NCI-H82 treated with DMSO at 0.1 percent for 48 hours (cell line): ENCODE measurements around the gene NXPE1.

Source experiments
- DNase-seq: peaks from one replicate; lab custom pipeline; 2025; ENCODE audit not compliant: unreplicated experiment; lab: John Stamatoyannopoulos, UW

The NXPE1 gene

DNA sequence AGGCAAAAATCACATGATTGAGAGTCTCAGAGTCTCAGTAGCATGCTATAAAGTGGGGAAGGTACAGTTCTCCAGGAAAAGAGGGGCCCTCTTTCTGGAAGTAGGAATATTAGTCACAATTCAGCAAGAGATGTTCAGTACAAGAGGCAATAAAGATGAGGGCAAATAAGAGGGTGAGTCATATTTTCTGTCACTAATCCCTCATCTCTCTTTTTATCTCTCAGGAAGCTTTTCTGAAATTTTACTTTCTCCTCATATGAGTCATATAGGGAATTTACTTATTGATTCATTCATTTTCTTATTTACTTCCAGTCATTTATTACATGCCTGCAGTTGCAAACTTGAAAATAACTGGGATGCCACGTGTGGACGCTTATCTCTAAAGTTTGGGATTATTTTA lies 3.4 kb upstream of the NXPE1 start:
- no peak for DNase-seq

DNA sequence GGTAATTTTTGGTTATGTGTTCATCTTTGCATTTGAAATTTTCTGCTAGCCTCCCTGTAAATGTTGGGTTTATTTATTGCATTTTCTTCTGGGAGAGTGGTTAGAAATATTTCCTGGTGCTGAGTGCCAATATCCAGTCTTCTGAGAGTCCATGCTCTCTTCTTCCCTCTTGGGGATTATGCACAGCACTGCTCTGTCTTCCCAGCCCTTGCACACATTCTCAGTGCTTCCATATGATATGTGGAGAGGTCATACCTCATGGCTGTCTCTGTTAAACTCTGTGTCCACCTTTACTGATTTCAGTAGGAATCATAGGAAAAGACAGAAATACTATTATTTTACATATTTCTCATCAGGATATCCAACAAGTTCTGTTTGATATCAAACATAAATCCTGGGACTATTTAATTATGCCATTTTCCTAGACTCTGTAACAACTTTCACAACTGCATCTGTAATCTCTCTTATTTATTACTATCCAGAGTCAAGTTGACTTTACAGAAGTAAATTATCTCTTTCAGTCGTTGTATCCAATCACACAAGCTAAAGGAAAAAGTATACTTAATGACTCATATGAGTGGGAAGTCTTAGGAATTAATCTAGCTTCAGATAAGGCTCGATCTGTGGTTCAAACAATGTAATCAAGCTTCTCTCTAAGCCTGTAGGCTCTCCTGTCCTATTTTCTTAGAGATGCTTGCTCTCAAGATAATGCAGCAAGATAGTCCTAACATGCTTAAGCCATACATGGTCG lies 2.7 kb upstream of the NXPE1 start:
- no peak for DNase-seq

DNA sequence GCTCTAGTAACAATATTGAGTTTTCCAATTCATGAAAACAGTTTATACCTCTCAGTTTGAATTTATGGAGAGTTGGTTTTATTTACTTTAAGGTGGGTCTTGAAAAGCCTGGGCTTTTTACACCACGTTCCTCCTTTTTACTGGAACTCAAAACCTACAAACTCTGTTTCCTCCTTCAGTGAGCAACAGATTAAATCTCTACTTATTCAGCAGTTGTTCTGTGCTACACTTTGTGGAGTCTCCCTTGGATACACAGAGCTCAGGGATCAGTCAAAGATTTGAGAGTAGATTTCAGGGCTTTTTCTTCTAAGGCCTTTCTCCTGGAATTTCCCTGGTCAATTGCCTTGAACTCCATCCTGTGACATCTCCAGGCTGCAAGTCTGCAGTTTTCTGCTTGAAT lies 3.5 kb downstream of the NXPE1 start:
- no peak for DNase-seq

DNA sequence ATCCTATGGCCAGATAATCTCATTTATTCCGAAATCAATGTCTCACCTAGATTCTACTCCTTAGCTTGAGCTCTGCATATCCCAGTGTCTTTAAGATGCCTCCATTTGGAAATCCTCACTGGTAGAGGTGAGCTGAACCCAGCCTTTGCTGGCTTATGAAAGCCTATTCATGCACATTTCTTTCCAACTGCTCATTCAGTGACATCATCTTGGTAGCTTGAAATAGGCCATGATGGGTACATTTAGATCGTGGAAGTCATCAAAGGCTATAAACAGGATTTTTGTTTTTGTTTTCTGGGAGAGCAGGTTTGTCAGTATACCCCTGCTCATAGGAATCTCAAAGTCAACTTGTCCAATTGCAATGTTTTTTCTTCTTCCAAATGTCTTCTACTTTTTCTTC lies 6.0 kb downstream of the NXPE1 start:
- DNase-seq: no peak

DNA sequence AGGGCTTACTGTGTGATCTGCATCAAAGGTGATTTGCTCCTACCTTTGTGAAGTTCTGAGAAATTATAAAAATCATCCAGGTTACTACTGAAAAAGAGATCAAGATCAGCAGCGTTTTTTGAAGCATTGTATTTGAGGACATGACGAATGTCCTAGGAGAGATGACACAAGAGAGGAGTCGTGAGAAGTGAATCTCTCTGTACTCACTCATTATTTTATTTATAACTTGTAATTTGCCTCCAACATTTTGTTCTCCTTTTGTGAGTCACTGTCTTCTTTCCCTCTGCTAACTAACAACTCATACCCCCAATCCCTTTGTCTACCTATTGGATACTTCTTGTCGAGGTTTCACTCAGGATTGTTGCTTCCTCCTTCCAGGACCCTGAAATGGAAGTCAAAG lies 8.6 kb downstream of the NXPE1 start:
- no peak for DNase-seq

DNA sequence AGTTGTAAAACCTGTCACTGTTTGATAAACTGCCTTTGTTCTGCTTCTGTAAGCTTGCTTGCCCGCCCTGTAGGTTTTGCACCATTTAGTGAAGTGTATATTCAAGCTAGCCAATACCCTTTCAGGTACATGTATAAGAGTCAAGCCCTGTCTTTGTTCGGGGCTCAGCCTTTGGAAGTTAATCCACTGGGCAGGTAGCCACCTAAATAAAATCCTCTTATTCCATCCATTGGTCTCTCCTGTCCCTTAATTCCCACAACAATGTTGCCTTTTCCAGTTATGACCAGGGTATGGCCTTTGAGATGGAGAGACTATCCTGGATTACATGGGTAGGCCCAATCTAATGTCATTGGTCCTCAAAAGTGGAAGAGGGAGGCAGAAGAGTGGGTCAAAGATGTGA lies 34.0 kb downstream of the NXPE1 start:
- DNase-seq: no peak

DNA sequence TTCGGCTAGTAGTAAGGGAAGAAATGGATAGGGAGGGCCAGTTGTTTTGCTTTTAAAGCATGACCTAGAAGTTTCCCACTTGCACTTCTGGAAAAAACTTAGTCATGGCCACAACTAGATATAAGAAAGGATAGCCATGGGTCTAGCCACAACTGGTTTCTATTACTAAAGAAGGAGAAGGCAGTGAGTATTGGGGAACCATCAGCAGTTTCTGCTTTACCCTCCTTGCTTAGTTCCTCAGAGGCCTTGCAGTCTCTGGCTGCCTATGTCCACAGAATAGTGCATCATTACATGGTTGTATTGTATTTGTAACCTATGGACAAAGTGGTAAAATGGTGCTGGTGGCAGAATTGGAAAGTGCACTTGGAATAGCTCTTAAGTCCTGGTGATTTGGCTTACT lies 35.6 kb downstream of the NXPE1 start:
- no peak for DNase-seq

DNA sequence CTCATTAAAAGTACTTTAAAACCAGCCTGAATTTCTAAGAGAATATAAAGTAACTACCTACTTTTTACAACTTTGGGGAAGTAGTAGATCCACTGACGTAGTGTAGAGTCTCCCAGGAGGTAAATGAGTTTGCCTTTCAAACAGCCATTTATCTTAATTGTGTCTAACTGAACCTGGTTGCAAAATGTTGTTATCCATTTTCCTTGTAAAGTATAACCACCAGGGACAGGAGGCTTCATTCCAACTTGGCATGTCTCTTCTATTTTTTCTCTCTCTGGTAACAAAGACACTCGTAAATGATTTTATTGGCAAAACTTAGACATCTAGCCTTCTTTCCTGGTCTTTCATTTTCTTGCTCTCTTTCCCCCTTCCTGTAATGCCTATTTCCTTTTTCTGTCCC lies 36.9 kb downstream of the NXPE1 start:
- no peak for DNase-seq

DNA sequence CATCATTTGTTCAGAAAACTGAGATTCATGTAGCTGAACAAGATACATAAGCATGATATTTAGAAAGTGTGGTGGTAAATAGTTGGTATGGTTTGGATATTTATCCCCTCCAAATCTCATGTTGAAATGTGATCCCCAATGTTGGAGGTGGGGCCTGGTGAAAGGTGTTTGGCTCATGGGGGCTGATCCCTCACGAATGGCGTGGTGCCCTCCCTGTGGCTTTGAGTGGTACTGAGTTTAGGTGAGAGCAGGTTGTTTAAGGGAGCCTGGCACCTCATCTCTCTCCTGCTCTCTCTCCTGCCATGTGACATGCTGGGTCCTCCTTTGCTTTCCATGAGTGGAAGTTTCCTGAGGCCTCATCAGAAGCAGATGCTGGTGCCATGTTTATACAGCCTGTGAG lies 48.1 kb downstream of the NXPE1 start:
- DNase-seq: no peak

DNA sequence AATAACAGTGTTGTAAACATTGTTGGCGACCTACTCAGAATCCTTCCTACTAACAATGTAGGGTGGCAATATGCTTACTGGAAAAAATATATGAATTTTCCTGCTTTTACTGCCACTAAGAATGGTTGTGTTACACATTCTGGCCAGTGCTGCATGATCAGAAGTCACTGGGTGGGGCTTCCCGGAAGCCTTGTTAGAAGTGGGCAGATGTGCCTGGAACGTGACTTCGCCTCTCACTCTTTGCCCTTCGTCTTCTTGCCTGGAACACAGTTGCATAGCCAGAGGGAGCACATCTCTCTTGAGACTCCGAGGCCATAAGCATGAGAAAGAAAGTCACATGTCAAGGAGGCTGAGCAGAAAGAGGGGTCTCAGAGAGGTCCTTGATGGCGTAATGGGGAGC lies 48.6 kb downstream of the NXPE1 start:
- DNase-seq: no peak

DNA sequence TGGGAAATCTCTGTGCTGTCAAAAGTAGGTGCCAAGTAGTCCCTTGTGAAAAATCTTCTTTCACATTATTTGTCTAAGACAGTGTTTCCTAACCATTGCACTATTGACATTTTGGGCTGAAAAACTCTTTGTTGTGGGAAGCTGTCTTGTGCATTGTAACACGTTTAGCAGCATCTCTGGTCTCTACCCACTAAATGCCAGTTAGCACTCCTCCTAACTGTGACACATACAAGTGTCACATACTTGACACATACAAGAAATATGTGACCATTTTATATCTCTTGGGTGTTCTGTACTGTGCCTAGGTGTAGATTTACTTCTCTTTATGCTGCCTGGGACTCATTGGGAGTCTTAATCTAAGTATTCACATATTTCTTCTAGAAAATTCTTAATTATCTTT lies 57.8 kb downstream of the NXPE1 start:
- no peak for DNase-seq

DNA sequence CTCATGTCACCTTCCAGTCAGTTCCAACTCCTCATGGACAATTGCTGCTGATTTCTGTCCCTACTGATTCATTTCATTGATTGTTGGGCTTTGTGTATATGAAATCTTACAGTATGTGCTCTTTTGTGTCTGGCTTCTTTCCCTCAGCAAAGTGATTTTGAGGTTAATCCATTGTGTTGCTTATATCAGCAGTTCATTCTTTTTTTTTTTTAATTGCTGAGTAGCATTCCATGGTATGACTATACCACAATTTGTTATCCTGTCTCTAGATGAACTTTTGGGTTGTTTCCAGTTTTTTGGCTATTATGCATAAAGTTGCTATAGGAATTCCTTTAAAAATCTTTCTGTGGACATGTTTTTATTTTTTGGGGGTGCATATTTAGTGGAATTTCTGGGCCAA lies 59.9 kb downstream of the NXPE1 start:
- no peak for DNase-seq

DNA sequence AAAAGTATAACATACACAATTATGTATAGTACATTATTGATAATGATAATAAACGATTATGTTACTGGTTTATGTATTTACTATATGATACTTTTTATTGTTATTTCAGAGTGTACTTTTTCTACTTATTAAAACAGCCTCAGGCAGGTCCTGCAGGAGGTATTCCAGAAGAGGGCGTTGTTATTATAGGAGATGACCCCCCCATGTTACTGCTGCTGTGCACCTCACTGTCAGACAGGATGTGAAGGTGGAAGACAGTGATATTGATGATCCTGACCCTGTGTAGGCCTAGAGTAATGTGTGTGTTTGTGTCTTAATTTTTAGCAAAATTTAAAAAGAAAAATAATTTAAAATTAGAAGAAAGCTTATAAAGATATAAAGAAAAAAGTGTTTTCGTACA lies 62.8 kb downstream of the NXPE1 start:
- DNase-seq: no peak

DNA sequence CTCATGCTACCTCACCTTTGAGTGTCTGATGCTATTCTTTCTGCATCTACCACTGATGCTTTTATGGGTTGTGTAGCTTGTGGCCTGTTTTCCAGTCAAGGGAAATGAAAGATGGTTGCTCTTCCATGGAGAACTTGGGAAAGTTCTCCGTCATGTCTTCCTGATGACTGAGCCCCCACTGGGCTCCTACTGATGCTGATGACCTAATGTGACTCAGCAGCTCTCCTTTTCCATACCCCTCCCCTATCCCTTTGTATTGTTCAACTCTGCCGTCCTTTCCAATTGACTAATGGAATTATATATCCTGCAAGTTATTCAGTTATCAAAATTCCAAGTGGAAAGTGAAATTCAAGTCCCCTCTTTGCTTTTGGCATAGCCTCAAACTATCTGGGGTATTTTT lies 75.8 kb downstream of the NXPE1 start:
- DNase-seq: no peak

DNA sequence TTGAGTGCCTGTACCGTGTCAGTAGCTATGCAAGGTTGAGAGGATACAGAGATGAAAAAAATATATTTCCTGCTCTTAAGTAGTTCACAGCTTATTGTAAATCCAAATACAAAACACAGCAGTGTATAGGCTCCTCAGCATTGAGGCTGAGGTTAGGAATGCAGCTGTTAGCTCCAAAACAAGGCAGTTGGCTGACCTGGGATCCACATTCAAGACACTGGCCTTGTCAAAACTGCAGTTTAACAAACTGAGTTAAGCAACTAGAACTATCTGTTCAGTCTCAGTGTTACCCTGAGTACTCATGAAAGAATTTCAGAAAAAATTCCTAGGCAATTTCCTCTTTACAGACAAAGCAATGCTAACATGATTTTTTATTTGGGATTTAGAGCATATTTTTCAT lies 77.6 kb downstream of the NXPE1 start:
- DNase-seq: no peak

DNA sequence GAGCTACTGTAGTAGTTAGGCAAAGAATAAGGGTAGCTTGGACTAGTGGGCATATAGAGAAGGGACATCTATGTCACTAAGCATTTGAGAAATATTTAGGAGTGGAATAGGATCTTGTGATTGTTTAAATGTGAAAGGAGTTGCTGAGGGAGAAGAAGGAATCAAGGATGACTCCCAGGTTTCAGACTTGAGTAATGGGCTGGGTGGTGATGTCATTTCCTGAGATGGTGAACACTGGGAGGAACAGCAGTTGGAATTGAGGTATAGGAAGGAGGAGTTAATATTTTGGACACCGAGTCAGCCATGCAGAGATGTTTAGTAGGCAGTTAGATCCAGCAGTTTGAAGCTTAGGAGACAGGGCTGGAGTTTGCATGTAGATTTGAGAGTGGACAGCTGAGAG lies 80.3 kb downstream of the NXPE1 start:
- DNase-seq: no peak

DNA sequence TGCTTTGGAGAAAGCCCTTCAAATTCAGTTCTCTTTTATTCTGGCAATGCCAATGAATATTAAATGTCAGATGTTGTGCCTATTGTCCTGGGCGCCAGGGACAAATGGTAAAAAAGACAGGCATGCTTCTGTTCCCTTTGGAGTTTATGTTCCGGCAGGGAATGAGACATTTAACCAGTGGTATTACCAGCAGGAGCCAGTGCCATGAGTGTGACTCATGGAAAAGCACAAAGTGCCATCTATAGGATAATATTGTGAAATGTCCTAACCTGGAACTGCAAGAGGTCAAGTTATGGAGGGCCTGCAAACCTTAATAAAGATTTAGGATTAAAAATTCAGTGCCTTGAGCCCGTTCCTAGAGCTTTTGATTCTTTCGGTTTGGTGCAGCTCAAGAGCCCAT lies 80.9 kb downstream of the NXPE1 start:
- no peak for DNase-seq

DNA sequence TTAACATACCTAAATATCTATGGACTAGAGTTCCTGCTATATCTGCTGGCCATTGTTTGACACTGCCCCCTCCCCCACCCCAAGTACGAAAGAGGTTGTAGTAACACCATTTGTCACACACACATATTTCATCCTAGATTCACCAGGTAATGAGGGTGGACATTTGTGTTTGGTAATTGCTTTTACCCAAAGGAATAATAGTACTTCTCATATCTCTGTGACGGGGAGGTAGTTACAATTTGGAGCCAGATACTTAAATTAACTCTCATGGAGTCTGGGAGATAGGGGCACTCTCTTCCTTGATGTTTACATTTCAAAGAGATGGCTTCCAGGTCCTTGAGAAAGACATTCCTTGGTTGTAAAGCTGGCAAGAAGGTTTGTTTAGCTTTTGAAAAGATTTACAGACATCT lies 81.7 kb downstream of the NXPE1 start:
- DNase-seq: no peak

DNA sequence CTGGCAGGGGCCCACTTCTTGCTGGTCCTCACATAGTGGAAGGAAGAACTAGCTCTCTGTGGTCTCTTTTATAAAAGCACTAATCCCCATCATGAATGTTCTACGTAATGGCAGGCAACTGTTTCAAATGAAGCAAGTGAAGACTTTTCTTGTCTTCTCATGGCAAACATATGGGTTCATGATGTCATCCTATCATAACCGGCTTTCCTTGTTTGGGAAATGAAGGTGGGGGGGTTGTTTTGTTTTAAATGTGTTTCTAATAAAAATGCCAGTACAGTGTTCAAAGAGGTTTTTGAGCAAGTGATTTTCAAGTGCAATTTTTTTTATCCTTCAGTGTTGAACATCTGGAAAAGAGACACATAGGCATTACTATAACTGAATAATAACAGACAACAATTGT lies 87.0 kb downstream of the NXPE1 start:
- DNase-seq: no peak
